ENCODE data around the gene CSNK1G2. TPM values are rescaled to one million over a fixed set of nuclear protein-coding genes. Genes with fewer than 3 reads are reported as not detected.

The CSNK1G2 gene
- polyA plus RNA-seq, 1 experiment = 22.9 TPM

DNA sequence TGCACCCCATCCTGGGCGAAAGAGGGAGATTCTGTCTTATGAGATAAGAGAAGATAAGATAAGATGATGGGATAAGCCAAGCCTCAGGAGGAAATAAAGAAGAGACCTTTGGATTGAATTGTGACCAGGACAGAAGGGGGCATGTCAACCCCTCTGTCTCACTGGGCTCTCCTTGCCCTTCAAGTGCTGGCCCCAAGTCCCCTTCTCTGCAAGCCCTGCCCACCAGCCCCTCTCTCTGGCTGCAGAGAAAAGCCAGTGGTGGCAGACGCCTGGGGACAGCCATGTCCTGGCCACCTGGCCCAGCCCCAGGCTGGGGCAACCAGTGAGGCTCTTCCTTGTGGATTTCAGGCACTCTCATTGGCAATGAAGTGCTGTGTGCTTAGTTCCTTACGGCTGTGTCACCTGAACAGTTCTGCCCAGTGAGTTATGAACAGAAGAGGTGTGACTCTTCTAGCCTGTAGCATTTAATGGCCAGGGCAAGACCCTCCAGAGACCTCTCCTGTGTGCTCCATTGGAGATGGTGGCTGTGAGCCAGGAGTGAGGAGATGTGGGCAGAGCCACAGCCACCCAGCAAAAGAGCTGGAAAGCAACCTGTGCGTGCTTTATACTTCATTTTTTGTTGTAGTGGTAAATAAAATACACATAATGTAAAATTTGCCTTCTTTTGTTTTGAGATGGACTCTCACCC, 80.6 kb downstream of the CSNK1G2 start:
- peaks cover 5% of the 10 kb centered on the region; the same call in 1 of the 2 replicates for H3K9me3 ChIP-seq (ENCODE audit: control insufficient read depth, insufficient read depth, low read length)
- POLR2A ChIA-PET = no interaction called here
- no peak overlapping the region for H3K4me3 ChIP-seq (ENCODE audit: low read depth, low read length)
- no peak overlapping the region for H3K27ac ChIP-seq (ENCODE audit: low read depth, low read length)
- CTCF ChIA-PET = interaction anchor here (3.8 kb wide), 1 partner anchor 49 kb away, joined by 35 read pairs; no protein-coding TSS in a partner anchor
- TF ChIP-seq, protein P1, sequence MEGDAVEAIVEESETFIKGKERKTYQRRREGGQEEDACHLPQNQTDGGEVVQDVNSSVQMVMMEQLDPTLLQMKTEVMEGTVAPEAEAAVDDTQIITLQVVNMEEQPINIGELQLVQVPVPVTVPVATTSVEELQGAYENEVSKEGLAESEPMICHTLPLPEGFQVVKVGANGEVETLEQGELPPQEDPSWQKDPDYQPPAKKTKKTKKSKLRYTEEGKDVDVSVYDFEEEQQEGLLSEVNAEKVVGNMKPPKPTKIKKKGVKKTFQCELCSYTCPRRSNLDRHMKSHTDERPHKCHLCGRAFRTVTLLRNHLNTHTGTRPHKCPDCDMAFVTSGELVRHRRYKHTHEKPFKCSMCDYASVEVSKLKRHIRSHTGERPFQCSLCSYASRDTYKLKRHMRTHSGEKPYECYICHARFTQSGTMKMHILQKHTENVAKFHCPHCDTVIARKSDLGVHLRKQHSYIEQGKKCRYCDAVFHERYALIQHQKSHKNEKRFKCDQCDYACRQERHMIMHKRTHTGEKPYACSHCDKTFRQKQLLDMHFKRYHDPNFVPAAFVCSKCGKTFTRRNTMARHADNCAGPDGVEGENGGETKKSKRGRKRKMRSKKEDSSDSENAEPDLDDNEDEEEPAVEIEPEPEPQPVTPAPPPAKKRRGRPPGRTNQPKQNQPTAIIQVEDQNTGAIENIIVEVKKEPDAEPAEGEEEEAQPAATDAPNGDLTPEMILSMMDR (IDR thresholded peaks at IDR 0.05; ENCODE audit: low read depth, low read length) = no peak
- peaks cover 4% of the 10 kb centered on the region for H3K27me3 ChIP-seq (ENCODE audit: control insufficient read depth, insufficient read depth, low read length)
- no peak for DNase-seq (ENCODE audit: low read depth, low spot score)

- Histone ChIP-seq H3K9me3 (ENCODE audit: control insufficient read depth, insufficient read depth, low read length) (peaks cover 5% of the 10 kb centered on the region; the same call in 1 of the 2 replicates), H3K27ac (ENCODE audit: low read depth, low read length) (no peak overlapping the region), H3K27me3 (ENCODE audit: control insufficient read depth, insufficient read depth, low read length) (peaks cover 4% of the 10 kb centered on the region), H3K4me3 (ENCODE audit: low read depth, low read length) (no peak overlapping the region)
- TF ChIP-seq, protein P1 (IDR thresholded peaks at IDR 0.05; ENCODE audit: low read depth, low read length) = no peak
- ChIA-PET CTCF (no interaction called here), POLR2A (no interaction called here)
- no peak for DNase-seq (ENCODE audit: low read depth, low spot score)
Measured at GRCh38 chr19:2022289-2022688, 81.3 kb downstream of the CSNK1G2 start.

DNA sequence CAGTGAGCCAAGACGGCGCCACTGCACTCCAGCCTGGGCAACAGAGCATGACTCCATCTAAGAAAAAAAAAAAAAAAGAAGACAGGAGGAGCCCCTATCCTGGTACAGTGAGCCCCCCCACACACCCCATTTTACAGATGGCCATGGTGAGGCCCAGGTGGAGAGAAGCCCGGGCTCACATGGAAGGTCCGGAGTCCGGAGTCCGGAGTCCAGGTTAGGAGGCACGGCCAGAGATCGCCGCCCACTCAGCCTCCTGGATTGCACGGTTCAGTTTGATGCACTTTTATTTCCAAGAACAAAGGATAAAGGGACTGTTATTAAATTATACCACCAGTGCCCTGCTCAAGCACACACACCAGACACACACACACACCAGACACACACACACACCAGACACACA, 85.8 kb downstream of the CSNK1G2 start:
- TF ChIP-seq, protein P1 (IDR thresholded peaks at IDR 0.05; ENCODE audit: low read depth, low read length) = no peak
- no peak for DNase-seq (ENCODE audit: low read depth, low spot score)
- POLR2A ChIA-PET = no interaction called here

GRCh38 chr19:2027361-2027760, 86.4 kb downstream of the CSNK1G2 start:
- Histone ChIP-seq H3K9me3 (ENCODE audit: control insufficient read depth, insufficient read depth, low read length) (peaks cover 5% of the 10 kb centered on the region; the same call in 1 of the 2 replicates), H3K4me3 (ENCODE audit: low read depth, low read length) (no peak overlapping the region), H3K27me3 (ENCODE audit: control insufficient read depth, insufficient read depth, low read length) (no peaks in the 10 kb centered on the region), H3K27ac (ENCODE audit: low read depth, low read length) (no peak overlapping the region)
- ChIA-PET POLR2A (no interaction called here), CTCF (interaction anchor here (1.4 kb wide), 1 partner anchor 8 kb away, joined by 7 read pairs; no protein-coding TSS in a partner anchor)
- DNase-seq (ENCODE audit: low read depth, low spot score) = no peak
- TF ChIP-seq, protein P1 (IDR thresholded peaks at IDR 0.05; ENCODE audit: low read depth, low read length) = no peak

More for the DNA sequence above, 85.8 kb downstream of the CSNK1G2 start:
- Histone ChIP-seq H3K27ac (ENCODE audit: low read depth, low read length) (no peak overlapping the region), H3K4me3 (ENCODE audit: low read depth, low read length) (no peak overlapping the region), H3K27me3 (ENCODE audit: control insufficient read depth, insufficient read depth, low read length) (peaks cover under 1% of the 10 kb centered on the region), H3K9me3 (ENCODE audit: control insufficient read depth, insufficient read depth, low read length) (peaks cover 5% of the 10 kb centered on the region; the same call in 1 of the 2 replicates)
- CTCF ChIA-PET = interaction anchor here (0.7 kb wide), 1 partner anchor 42 kb away, joined by 5 read pairs; no protein-coding TSS in a partner anchor

Small RNA genes lying within 50 kb of the gene (small RNA-seq; reads per million reads assigned to genes)
- gene AC007136.1 (ENCODE audit: insufficient read length, low read depth) = not detected

Other genes starting within 250 kb of the CSNK1G2 start
- gene ONECUT3, start 187.7 kb upstream of the CSNK1G2 start, polyA plus RNA-seq (2011; rRNA removed) = not detected in 2 replicates
- 2.7 and 2.8 TPM in 2 replicates for gene ATP8B3, start 128.9 kb upstream of the CSNK1G2 start, polyA plus RNA-seq (2011; rRNA removed)
- 5.4 and 8.4 TPM in 2 replicates for gene REXO1, start 92.7 kb upstream of the CSNK1G2 start, polyA plus RNA-seq (2011; rRNA removed)
- 3.4 and 4.4 TPM in 2 replicates for gene KLF16, start 77.6 kb upstream of the CSNK1G2 start, polyA plus RNA-seq (2011; rRNA removed)
- 30.8 and 54.5 TPM in 2 replicates for gene ABHD17A, start 55.7 kb upstream of the CSNK1G2 start, polyA plus RNA-seq (2011; rRNA removed)
- 0.35 and 0.55 TPM in 2 replicates for gene ADAT3, start 35.8 kb upstream of the CSNK1G2 start, polyA plus RNA-seq (2011; rRNA removed)
- gene SCAMP4, start 35.8 kb upstream of the CSNK1G2 start, polyA plus RNA-seq (2011; rRNA removed) = 6.7 and 10.7 TPM in 2 replicates
- gene BTBD2, start 74.5 kb downstream of the CSNK1G2 start, polyA plus RNA-seq (2011; rRNA removed) = 25.5 and 46.5 TPM in 2 replicates
- gene MKNK2, start 110.1 kb downstream of the CSNK1G2 start, polyA plus RNA-seq (2011; rRNA removed) = 31.1 and 35.4 TPM in 2 replicates
- 20.5 and 25.3 TPM in 2 replicates for gene MOB3A, start 155.2 kb downstream of the CSNK1G2 start, polyA plus RNA-seq (2011; rRNA removed)
- gene IZUMO4, start 155.7 kb downstream of the CSNK1G2 start, polyA plus RNA-seq (2011; rRNA removed) = 0.56 and 0.84 TPM in 2 replicates
- 68.2 and 94.4 TPM in 2 replicates for gene AP3D1, start 210.4 kb downstream of the CSNK1G2 start, polyA plus RNA-seq (2011; rRNA removed)
- gene DOT1L, start 222.8 kb downstream of the CSNK1G2 start, polyA plus RNA-seq (2011; rRNA removed) = 3.2 and 4.3 TPM in 2 replicates